ENCODE measurements around the gene SKIL. TPM values are rescaled to one million over a fixed set of nuclear protein-coding genes. Genes with fewer than 3 reads are reported as not detected.

SKIL gene
- total RNA-seq, 2 donors from 2014 or later = 20.4 to 32.9 TPM

DNA sequence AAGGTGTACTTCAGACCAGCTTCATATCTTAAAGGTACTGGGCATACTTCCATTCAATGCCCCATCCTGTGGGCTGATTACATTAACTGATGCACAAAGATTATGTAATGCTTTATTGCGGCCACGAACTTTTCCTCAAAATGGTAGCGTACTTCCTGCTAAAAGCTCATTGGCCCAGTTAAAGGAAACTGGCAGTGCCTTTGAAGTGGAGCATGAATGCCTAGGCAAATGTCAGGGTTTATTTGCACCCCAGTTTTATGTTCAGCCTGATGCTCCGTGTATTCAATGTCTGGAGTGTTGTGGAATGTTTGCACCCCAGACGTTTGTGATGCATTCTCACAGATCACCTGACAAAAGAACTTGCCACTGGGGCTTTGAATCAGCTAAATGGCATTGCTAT lies 3.4 kb downstream of the SKIL start:
- DNase-seq (ENCODE audit: low spot score) = no peak
- Histone ChIP-seq H3K27me3 (no peaks in the 10 kb centered on the region), H3K27ac (no peak overlapping the region), H3K36me3 (peaks cover 13% of the 10 kb centered on the region), H3K4me3 (peak overlapping the region; percentile 5 to 8), H3K4me1 (peaks cover 0 to 36% of the 10 kb centered on the region in 2 donors), H3K9me3 (no peaks in the 10 kb centered on the region)
- TF ChIP-seq, protein P1, sequence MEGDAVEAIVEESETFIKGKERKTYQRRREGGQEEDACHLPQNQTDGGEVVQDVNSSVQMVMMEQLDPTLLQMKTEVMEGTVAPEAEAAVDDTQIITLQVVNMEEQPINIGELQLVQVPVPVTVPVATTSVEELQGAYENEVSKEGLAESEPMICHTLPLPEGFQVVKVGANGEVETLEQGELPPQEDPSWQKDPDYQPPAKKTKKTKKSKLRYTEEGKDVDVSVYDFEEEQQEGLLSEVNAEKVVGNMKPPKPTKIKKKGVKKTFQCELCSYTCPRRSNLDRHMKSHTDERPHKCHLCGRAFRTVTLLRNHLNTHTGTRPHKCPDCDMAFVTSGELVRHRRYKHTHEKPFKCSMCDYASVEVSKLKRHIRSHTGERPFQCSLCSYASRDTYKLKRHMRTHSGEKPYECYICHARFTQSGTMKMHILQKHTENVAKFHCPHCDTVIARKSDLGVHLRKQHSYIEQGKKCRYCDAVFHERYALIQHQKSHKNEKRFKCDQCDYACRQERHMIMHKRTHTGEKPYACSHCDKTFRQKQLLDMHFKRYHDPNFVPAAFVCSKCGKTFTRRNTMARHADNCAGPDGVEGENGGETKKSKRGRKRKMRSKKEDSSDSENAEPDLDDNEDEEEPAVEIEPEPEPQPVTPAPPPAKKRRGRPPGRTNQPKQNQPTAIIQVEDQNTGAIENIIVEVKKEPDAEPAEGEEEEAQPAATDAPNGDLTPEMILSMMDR (IDR thresholded peaks at IDR 0.05) = no peak

DNA sequence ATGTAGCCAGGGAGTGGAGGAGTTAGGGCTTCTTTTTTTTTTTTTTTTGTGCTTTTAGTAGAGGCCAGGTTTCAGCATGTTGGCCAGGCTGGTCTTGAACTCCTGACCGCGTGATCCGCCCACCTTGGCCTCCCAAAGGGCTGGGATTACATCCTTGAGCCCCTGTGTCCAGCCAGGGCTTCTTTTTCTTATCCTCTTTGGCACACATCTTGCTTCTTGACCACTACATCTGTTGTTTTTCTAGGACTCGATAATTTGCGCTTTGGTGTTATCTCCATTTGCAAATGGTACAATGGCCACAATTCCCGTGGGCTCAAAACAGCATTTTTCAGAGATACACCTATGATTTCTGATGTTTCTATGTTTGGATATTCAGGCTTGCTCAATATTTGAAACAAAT lies 4.2 kb downstream of the SKIL start:
- TF ChIP-seq, protein P1 (IDR thresholded peaks at IDR 0.05) = no peak
- no peak for DNase-seq (ENCODE audit: low spot score)
- H3K4me3 ChIP-seq = peak overlapping the region in 1 of 2 donors; percentile 7
- no peak overlapping the region for H3K27ac ChIP-seq
- H3K9me3 ChIP-seq = no peaks in the 10 kb centered on the region
- no peaks in the 10 kb centered on the region for H3K27me3 ChIP-seq
- H3K36me3 ChIP-seq = peaks cover 13% of the 10 kb centered on the region
- H3K4me1 ChIP-seq = peaks cover 0 to 31% of the 10 kb centered on the region in 2 donors

DNA sequence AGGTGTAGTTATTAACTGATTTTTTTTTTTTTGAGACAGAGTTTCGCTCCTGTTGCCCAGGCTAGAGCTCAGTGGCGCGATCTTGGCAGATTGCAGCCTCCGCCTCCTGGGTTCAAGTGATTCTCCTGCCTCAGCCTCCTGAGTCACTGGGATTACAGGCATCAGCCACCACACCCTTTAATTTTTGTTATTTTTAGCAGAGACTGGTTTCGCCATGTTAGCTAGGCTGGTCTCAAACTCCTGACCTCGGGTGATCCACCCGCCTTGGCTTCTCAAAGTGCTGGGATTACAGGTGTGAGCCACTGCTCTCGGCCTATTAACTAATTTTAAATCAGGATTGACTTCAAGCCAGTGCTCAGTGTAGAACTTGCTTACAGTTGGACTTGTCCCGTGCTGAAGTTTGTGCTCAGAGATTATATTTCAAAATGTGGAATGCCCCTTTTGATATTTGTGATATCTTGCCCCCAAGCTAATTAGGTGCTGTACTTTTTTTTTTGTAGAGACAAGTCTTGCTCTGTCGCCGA lies 6.0 kb downstream of the SKIL start:
- Histone ChIP-seq H3K4me1 (peaks cover 0 to 38% of the 10 kb centered on the region in 2 donors), H3K9me3 (no peaks in the 10 kb centered on the region), H3K27me3 (no peaks in the 10 kb centered on the region), H3K4me3 (no peak overlapping the region), H3K36me3 (peaks cover 13% of the 10 kb centered on the region), H3K27ac (no peak overlapping the region)
- no peak for DNase-seq (ENCODE audit: low spot score)
- TF ChIP-seq, protein P1 (IDR thresholded peaks at IDR 0.05) = no peak

DNA sequence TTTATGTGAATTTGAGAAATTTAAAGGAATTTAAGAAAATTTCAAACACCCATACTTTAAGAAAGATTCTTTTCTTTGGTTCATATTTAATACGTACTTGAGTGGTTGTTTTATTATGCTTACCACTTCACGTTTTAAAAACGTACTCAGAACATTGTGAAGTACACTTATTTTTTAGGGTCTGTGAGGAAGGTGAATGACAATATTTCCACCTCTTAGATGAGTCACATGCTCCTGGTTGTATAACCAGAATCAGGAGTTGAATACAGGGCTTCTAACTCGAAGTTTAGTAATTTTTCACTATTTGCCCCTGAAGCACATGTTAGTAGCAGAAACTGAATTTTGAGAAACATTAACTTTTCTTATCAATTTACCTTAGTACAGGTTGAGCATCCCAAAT lies 7.5 kb downstream of the SKIL start:
- peaks cover 19% of the 10 kb centered on the region for H3K36me3 ChIP-seq
- H3K9me3 ChIP-seq = no peaks in the 10 kb centered on the region
- peaks cover 0 to 33% of the 10 kb centered on the region in 2 donors for H3K4me1 ChIP-seq
- DNase-seq (ENCODE audit: low spot score) = no peak
- no peaks in the 10 kb centered on the region for H3K27me3 ChIP-seq
- no peak overlapping the region for H3K27ac ChIP-seq
- TF ChIP-seq, protein P1 (IDR thresholded peaks at IDR 0.05) = no peak
- H3K4me3 ChIP-seq = no peak overlapping the region

DNA sequence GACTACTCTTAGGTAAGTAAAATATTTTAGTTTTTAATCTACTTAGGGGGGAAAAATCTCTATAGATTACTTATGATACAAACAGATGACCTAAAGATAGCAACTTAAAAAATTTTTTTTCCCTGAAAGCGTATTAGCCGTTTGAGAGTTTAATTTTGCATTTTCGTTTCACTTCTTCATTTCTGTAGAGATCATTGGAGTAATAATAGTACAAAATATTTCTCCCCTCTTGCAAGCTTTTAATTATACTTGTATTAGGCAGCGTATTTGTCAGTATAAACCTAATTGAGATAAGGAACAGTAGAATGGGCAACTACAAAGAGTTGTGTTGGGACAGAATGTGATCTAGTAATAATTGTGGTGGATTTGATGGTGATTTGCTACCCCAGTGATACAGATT lies 10.3 kb downstream of the SKIL start:
- no peak overlapping the region for H3K4me3 ChIP-seq
- H3K36me3 ChIP-seq = peaks cover 12% of the 10 kb centered on the region
- H3K4me1 ChIP-seq = peaks cover 0 to 17% of the 10 kb centered on the region in 2 donors
- TF ChIP-seq, protein P1 (IDR thresholded peaks at IDR 0.05) = no peak
- H3K27me3 ChIP-seq = no peaks in the 10 kb centered on the region
- no peak for DNase-seq (ENCODE audit: low spot score)
- no peaks in the 10 kb centered on the region for H3K9me3 ChIP-seq
- H3K27ac ChIP-seq = no peak overlapping the region

DNA sequence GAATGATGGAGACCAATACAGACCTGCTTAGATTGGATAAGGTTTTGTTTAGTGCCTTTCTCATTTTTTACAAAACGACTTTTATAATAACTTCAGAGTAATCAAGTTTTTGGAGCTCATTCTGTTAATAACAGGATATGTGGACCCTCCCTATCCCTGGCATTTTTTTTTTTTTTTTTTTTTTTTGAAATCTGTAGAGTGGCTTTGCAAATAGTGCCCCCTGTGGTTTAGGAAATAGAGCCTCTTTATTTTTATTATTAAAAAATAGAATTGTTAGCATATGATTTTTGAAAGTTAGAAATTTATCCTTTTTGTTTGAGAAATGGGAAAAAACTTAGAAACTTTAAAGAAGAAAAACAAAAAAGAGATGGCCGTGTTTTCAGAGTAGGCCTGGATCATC lies 11.4 kb downstream of the SKIL start:
- Histone ChIP-seq H3K9me3 (no peaks in the 10 kb centered on the region), H3K4me3 (no peak overlapping the region), H3K4me1 (peaks cover 0 to 17% of the 10 kb centered on the region in 2 donors), H3K27me3 (no peaks in the 10 kb centered on the region), H3K27ac (no peak overlapping the region), H3K36me3 (peaks cover 8% of the 10 kb centered on the region)
- TF ChIP-seq, protein P1 (IDR thresholded peaks at IDR 0.05) = peak in 1 of 2 donors; percentile 52
- no peak for DNase-seq (ENCODE audit: low spot score)
